SH-SY5Y (cell line): Measurements from ENCODE around the gene CROCC2.

ENCODE experiments used
- GATA2 ChIP-seq: IDR thresholded peaks from 2 replicates; pipeline ENCODE4 v1.6.1; 2011; ENCODE audit warnings: mild to moderate bottlenecking, low read depth, low read length
- GATA3 ChIP-seq: IDR thresholded peaks from 2 replicates; pipeline ENCODE4 v1.6.1; 2011; ENCODE audit warnings: low read depth, mild to moderate bottlenecking, low read length, moderate library complexity

DNA sequence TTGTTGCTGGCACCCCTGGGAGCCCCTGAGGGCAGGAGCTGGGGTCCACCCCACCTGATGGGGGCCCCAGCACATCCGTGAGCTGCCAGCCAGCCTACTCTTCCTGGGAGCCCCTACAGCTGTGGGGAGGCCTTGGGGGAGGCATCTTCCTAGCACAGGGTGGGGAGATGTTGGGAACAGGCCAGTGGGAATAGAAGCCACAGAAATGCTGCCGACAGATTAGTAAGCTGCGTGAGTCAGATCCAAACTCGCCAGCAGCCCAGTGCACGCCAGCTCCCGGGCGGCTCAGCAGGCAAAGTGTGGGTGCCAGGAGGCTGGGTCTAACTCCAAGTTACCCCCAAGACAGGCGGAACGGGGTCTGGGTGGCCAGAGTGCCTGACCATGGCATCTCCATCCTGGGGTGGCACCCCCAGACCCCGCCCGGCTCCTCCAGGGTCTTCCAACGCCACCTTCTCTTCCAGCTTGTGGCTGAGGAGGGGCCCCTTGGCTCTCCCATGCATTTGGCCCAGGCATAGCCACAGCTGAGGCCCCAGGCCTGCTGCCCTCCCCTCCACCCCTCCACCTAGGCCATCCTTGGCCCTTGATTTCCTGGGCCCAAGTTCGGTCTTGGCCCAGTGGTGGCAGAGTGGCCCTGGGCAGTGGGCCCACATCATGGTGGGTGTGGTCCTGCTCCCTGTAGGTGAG is 15.3 kb downstream of the CROCC2 start:
- no peak for TF ChIP-seq GATA3
- TF ChIP-seq GATA2 = no peak
